ENCODE data around the gene MMP3.
A peak's percentile ranks its signal among the peaks of the same experiment; 100 is the strongest.

Gene MMP3

DNA sequence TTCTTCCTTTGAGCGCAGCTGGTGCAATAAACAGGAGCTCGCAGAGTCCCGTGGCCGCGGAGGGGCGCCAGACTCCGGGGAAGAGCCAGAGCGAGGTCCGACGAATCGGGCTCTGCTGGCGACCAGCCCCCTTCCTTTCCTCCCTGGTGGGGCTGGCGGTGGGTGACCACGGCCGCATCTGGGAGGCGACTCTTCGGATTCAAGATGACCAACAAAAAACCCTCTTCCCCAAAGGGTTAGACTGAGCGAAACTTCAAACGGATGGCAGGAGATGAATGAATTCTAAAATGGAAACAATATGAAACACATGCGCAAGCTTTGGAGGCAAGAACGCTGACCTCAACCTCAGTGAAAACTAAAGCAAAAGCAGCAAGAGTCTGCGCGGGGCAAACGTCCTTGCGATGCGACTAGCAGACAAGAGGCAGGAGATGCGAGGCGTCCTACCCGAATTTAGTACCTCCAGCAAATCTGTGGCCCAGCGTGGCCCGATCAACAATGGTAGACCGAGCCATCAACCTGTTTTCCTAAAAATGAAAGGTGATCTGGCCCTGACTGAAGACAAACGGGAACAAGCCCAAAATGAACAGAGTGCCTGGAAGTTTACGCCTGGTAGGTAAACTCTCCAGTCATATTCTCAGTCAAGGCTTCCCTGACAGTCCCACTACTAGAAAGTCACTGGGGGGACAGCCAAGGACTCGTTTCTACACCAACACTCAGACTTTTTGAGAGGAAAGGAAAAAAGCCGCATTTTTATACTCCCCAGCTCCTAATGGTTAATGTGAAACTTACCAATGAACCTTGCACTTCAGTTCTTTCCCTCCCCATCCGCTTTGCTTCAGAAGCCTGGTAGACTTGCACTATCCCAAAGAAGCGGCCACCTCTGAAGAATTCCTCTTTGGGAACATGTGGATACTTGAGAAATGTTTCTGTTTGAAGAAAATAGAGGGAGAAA, 11.6 kb downstream of the MMP3 start:
- DNase-seq, result no peak

GRCh38 chr11:102831128-102831488, 12.3 kb downstream of the MMP3 start:
- DNase-seq, result no peak

- no peak for DNase-seq
These were observed 13.2 kb downstream of the MMP3 start for GRCh38 chr11:102830001-102830727.

DNA sequence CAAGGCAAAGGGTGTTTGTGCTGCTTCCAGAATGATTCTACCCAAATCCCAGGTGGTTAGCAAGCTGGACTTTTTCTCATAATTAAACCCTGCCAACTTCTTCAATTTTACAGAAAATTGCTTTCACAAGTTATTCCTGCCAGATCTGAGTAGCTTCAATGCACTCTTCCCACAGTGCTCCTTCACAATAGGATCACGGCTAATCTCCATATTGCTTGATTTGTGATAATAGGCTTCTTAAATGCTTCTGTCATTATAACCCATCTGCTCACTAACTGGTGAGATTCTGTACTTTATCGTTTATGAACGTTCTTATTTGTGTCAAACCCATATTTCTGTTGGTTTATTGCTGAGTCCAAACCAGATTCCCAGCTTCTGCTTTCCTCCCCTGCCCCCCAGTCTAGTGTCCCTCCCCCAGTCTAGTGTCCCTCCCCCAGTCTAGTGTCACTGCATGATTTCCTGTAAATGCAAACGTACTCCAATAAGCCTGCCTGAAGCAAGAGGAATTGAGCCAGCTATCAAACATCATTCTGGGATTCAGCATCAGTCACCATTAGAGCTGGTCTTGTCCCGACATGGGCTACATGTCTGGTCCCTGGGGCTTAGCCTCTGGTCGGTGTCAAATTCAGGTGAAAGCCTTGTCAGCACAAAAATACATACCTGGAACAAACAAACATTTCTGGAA, 14.0 kb downstream of the MMP3 start:
- no peak for DNase-seq

- DNase-seq, result no peak
These were observed 18.9 kb downstream of the MMP3 start for GRCh38 chr11:102824556-102824955.

DNA sequence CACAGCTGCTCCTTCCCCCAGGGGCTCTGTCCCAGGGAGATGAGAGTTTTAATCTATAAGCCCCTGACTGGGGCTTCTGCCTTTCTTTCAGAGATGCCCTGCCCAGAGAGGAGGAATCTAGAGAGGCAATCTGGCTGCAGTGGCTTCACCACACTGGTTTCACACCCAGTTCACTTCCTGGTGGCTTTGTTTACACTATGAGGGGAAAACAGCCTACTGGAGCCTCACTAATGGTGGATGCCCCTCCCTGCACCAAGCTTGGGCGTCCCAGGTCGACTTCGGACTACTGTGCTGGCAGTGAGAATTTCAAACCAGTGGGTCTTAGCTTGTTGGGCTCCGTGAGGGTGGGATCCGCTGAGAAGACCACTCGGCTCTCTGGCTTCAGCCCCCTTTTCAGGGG, 23.9 kb downstream of the MMP3 start:
- no peak for DNase-seq

GRCh38 chr11:102813484-102813883, 29.9 kb downstream of the MMP3 start:
- DNase-seq, result no peak

DNA sequence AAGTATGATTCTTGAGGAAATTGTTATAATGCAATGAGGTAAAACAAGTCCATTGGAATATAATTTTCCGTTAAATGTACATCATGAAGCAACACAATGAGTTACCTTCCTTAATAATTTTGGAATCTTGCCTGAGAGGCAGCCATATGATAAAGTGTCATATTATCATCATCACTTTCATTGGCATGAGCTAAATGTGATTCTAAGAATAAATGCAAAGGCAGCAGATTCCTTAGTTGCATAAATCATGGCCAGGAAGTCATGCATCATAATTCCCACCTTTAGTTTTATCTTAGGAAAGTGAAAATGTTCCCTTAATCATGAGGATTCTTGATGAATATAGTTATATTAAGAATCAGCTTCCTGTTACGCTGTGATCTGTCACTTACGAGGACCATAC, 31.2 kb downstream of the MMP3 start:
- DNase-seq, result no peak

- DNase-seq, result peak; percentile 9 to 18
These were observed 32.3 kb downstream of the MMP3 start for GRCh38 chr11:102810950-102811660.

GRCh38 chr11:102809971-102810370, 33.4 kb downstream of the MMP3 start:
- DNase-seq, result no peak

DNA sequence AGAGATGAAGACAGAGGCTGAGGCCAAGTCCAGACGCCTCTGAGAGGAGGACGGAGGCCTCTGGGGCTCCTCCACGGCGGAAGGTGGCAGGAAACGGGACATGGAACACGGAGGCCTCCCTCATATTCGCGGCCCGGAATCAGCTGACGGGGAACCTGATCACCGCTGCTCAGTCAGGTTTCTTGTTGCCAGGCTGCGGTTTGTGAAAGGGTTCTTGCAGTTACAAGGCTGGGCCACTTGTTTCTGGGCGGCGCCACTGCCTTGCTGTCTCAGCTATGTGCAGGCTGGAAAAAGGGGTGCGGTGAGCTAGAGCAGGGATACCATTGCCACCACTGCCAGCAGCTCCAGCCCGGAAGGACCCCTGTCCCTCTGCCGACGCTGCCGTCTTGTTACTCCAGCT, 35.5 kb downstream of the MMP3 start:
- DNase-seq, result no peak

GRCh38 chr11:102806296-102806695, 37.1 kb downstream of the MMP3 start:
- DNase-seq, result no peak

GRCh38 chr11:102802341-102802740, 41.1 kb downstream of the MMP3 start:
- DNase-seq, result peak; percentile 32 to 52

GRCh38 chr11:102800767-102801166, 42.6 kb downstream of the MMP3 start:
- no peak for DNase-seq

- no peak for DNase-seq
These were observed 43.6 kb downstream of the MMP3 start for GRCh38 chr11:102799681-102800340.

DNA sequence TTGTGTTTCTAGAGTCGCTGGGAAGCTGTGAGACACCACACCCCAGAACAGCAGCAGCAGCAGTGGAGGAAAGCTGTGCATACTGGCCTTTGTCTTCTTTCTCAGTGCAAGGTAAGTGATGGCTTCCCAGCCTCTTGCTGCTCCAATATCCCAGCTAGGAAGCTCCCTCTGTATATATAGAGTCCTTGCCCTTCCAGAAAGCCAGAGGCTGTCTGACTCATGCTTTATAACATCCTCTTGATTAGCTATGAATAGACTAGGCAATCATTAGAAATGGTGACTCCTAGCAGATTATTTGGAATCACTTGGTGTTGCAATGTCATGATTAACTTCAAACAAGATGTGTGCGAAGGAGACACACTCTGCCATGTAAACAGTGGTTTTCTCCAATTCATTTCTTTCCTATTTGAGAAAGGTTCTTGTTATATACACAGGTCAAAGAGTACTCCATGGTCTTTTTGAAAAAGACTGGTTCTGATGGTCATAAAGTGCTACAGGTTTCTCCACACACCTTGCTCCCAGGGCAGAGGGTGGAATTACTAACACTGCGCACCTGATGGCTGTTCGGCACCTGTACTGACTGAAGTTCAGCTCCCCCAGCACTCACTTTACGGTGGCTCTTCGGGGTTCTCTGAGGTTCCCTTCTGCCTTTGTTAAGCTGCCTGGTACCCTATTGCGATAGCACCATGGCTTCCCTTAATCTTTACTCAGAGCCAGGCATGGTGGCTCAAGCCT, 45.2 kb downstream of the MMP3 start, which contains the start of gene MMP1:
Gene MMP1 (minus strand): TSS at position 149 of the 735 bp plus-strand sequence. CDS start 68 bp downstream, at position 81.
- no peak for DNase-seq

DNA sequence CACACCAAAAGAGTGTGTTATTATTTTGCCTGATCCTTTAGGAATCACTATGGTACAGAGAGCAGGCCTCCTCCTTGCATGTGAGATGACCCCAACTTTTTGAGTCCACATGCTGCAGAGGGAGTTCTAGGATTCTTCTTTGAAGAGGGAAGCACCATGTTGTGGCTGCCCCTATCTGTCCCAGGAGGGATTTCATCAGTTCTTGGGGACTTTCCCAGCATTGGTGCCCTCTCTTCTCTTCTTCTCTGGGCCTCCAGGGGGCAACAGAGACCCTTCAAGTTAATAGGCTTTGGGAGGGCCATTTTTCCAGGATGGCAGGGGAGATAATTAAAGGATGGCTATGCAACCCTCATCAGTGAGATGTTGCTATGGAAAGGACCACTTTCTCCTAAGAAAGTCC, 49.0 kb downstream of the MMP3 start:
- DNase-seq, result peak; percentile 13 to 14

DNA sequence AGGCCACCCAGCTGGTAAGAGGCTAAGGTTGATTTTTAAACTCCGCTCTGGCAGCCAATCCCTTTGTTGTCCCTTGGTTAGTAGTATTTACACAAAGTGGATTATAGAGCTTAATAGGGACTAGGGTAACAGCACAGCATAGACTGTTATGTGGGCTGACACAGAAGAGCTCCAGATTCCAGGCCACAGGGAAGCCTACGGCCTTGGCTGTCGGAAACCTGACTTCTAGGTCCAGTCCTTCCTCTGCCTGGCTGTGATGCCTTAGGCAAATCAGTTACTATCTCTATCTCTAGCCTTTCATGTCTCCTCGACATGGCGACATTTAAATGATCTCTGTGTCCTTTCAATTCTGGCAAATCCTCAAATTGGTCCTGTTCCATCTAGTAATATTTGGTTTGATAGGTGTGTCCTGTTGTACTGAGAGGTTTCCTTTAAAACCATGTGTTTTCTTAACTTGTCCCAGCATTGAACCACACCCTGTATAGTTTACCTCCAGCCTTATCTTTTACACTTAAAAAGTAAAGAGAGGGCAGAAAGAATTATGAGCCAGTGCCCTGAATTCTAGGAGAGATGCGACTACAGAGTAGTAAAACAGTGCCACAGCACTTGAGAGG, 49.6 kb downstream of the MMP3 start:
- no peak for DNase-seq

- no peak for DNase-seq
These were observed 50.8 kb downstream of the MMP3 start for GRCh38 chr11:102792604-102793003.

- no peak for DNase-seq
These were observed 52.0 kb downstream of the MMP3 start for GRCh38 chr11:102791271-102792036.
